ENCODE measurements around the gene METTL23.

Gene METTL23

GRCh38 chr17:76748657-76749056 lies 22.0 kb downstream of the METTL23 start:
- Histone ChIP-seq H3K4me1 (ENCODE audit: low read length) (peaks cover 8% of the 10 kb centered on the region), H2AFZ (ENCODE audit: low read length) (no peak overlapping the region), H3K4me3 (ENCODE audit: low read length) (no peak overlapping the region), H3K9ac (ENCODE audit: low read length) (no peak overlapping the region), H3K27me3 (replicated peaks; ENCODE audit: insufficient read depth, low read length) (no peaks in the 10 kb centered on the region), H3K36me3 (replicated peaks; ENCODE audit: insufficient read depth, low read length) (no peaks in the 10 kb centered on the region), H3K9me2 (replicated peaks; ENCODE audit: insufficient read depth, low read length) (no peaks in the 10 kb centered on the region), H3K27ac (ENCODE audit: low read length) (no peak overlapping the region), H4K20me1 (ENCODE audit: insufficient read depth, low read length) (no peaks in the 10 kb centered on the region), H3K4me2 (ENCODE audit: low read depth, low read length) (no peak overlapping the region), H3F3A (ENCODE audit: insufficient read depth, low read length) (no peaks in the 10 kb centered on the region), H3K9me3 (replicated peaks; ENCODE audit: insufficient read depth, low read length) (no peaks in the 10 kb centered on the region), H3K79me2 (ENCODE audit: low read length) (no peaks in the 10 kb centered on the region)
- DNase-seq, result no peak
- no peak for TF ChIP-seq CTCF (IDR thresholded peaks at IDR 0.05; ENCODE audit: low read length)
- TF ChIP-seq EZH2 (optimal IDR thresholded peaks at IDR 0.05; ENCODE audit: low read depth, low read length), result no peak
- TF ChIP-seq EZH2phosphoT487 (IDR thresholded peaks at IDR 0.05; ENCODE audit: low read length), result no peak

DNA sequence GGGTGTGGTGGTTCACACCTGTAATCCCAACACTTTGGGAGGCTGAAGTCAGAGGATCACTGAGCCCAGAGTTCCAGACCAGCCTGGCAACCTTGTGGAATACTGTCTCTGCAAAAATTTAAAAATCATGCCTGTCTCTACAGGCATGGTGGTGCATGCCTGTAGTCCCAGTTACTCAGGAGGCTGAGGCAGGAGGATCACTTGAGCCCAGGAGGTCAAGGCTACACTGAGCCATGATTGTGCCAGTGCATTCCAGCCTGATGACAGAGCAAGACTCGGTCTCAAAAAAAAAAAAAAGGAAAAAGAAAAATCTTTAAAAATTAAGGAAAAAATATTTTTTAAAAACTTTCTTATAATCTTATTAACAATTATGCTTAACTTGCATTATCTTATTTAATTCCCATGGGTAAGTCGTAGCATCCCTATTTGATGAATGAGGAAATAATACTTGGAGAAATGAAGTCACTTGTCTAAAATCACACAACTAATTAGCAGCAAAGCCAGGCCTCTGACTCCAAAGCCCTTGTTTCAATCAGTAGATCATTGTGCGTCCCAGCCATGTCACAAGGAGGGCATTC lies 24.9 kb downstream of the METTL23 start:
- H4K20me1 ChIP-seq (ENCODE audit: insufficient read depth, low read length), result no peaks in the 10 kb centered on the region
- H3K27me3 ChIP-seq (replicated peaks; ENCODE audit: insufficient read depth, low read length), result no peaks in the 10 kb centered on the region
- DNase-seq, result no peak
- H3K27ac ChIP-seq (ENCODE audit: low read length), result no peak overlapping the region
- TF ChIP-seq EZH2phosphoT487 (IDR thresholded peaks at IDR 0.05; ENCODE audit: low read length) (no peak), EZH2 (optimal IDR thresholded peaks at IDR 0.05; ENCODE audit: low read depth, low read length) (no peak), CTCF (IDR thresholded peaks at IDR 0.05; ENCODE audit: low read length) (no peak)
- H3K9me2 ChIP-seq (replicated peaks; ENCODE audit: insufficient read depth, low read length), result no peaks in the 10 kb centered on the region
- no peak overlapping the region for H3K4me2 ChIP-seq (ENCODE audit: low read depth, low read length)
- H3F3A ChIP-seq (ENCODE audit: insufficient read depth, low read length), result no peaks in the 10 kb centered on the region
- peaks cover 9% of the 10 kb centered on the region for H3K4me1 ChIP-seq (ENCODE audit: low read length)
- no peak overlapping the region for H2AFZ ChIP-seq (ENCODE audit: low read length)
- H3K79me2 ChIP-seq (ENCODE audit: low read length), result no peaks in the 10 kb centered on the region
- no peak overlapping the region for H3K4me3 ChIP-seq (ENCODE audit: low read length)
- no peaks in the 10 kb centered on the region for H3K9me3 ChIP-seq (replicated peaks; ENCODE audit: insufficient read depth, low read length)
- H3K9ac ChIP-seq (ENCODE audit: low read length), result no peak overlapping the region
- peaks cover 3% of the 10 kb centered on the region; the same call in 1 of the 2 replicates for H3K36me3 ChIP-seq (replicated peaks; ENCODE audit: insufficient read depth, low read length)

GRCh38 chr17:76752006-76752405 lies 25.4 kb downstream of the METTL23 start:
- Histone ChIP-seq H3K27ac (ENCODE audit: low read length) (no peak overlapping the region), H3K4me1 (ENCODE audit: low read length) (peaks cover 9% of the 10 kb centered on the region), H3K36me3 (replicated peaks; ENCODE audit: insufficient read depth, low read length) (peaks cover 3% of the 10 kb centered on the region; the same call in 1 of the 2 replicates), H3K27me3 (replicated peaks; ENCODE audit: insufficient read depth, low read length) (no peaks in the 10 kb centered on the region), H3K9me3 (replicated peaks; ENCODE audit: insufficient read depth, low read length) (no peaks in the 10 kb centered on the region), H3K4me2 (ENCODE audit: low read depth, low read length) (no peak overlapping the region), H4K20me1 (ENCODE audit: insufficient read depth, low read length) (no peaks in the 10 kb centered on the region), H3F3A (ENCODE audit: insufficient read depth, low read length) (no peaks in the 10 kb centered on the region), H3K9me2 (replicated peaks; ENCODE audit: insufficient read depth, low read length) (no peaks in the 10 kb centered on the region), H3K4me3 (ENCODE audit: low read length) (no peak overlapping the region), H2AFZ (ENCODE audit: low read length) (no peak overlapping the region), H3K79me2 (ENCODE audit: low read length) (no peaks in the 10 kb centered on the region), H3K9ac (ENCODE audit: low read length) (no peak overlapping the region)
- TF ChIP-seq EZH2 (optimal IDR thresholded peaks at IDR 0.05; ENCODE audit: low read depth, low read length), result no peak
- no peak for TF ChIP-seq CTCF (IDR thresholded peaks at IDR 0.05; ENCODE audit: low read length)
- no peak for DNase-seq

Measured in MM.1S (cell line).